HTR-8/SVneo (cell line): ENCODE results near the gene MYL12A.
A peak's percentile ranks its signal among the peaks of the same experiment; 100 is the strongest.

Experiments used
- DNase-seq: peaks from one replicate; pipeline ENCODE4 v3.0.0; 2011; ENCODE audit warnings: low spot score, mixed read lengths; ENCODE audit not compliant: insufficient read length
- FAIRE-seq: peaks from 2 replicates; lab custom pipeline; 2011; peaks lifted over from hg19 to GRCh38; lab: Jason Lieb, UNC

The MYL12A gene

DNA sequence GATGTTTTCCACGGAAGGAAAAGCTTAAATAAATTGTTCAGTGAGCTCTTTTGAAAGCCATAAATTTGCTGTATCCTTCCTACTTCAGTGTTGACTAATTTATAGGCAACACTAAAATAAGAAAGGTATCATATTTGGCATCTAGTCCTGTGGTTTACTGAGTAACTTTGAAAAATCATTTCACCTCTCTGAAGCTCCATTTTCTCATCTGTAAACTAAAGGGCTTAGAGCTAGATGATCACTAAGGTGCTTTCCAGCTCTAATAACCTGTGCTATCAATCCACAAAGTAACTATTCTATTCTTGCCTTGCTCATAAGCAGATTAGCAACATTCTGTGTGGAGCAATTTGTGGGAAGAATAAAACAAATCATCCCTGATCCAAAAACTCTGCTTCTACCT is 24.2 kb upstream of the MYL12A start:
- FAIRE-seq, result no peak
- no peak for DNase-seq

DNA sequence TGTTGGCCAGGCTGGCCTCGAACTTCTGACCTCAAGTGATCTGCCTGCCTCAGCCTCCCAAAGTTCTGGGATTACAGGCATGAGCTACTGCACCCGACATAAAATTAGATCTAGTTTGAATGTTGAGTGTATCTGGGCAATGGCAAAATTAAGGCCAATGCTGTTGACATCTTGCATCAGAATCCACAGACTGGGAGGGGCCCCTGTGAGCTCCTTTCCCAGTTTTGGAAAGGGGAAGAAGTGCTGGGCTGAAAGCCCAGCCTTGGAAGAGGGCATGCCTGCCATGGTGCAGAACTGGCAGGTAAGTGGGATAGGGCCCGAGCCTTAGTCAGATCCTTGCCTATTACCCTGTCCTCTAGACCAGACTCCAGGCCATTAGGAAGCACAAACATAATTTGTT is 23.4 kb upstream of the MYL12A start:
- DNase-seq (no peak), FAIRE-seq (no peak)

DNA sequence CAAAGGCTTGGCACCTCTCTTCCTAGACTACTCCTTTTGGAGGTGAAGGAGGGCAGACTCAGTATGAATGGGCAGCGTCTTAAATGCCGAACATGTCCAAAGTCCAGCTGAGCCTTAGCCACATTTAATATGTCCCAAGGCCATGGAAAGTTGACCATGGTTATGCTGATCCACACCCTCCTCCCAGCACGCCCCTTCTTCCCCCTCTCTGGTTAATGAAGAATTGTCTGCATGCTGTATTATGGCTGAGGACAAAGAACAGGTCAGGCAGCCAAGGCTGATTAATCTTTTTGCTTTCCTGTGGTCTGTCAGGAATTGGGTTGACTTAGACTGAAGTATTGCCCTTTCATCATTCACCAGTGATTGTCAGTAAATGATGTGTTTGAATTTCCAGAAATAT is 22.0 kb upstream of the MYL12A start:
- DNase-seq, result no peak
- no peak for FAIRE-seq

DNA sequence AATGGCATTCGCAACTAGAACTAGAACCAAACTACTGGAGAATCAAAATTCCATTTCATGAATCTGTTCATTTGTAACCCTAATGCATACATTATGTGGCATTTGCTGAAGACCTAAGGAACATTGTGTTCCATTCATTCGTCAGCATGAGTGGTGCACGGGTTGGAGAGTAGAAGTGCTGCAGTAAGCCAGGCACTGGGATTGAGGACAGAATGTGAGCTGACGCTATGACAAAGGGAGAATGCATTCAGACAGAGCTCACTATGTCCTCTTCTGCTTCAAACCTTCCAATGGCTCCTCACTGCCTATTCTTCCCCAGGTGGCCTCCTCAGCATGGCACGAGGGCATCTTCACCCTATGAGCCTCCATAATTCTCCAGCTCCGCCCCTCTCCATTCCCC is 21.6 kb upstream of the MYL12A start:
- no peak for FAIRE-seq
- DNase-seq, result no peak

DNA sequence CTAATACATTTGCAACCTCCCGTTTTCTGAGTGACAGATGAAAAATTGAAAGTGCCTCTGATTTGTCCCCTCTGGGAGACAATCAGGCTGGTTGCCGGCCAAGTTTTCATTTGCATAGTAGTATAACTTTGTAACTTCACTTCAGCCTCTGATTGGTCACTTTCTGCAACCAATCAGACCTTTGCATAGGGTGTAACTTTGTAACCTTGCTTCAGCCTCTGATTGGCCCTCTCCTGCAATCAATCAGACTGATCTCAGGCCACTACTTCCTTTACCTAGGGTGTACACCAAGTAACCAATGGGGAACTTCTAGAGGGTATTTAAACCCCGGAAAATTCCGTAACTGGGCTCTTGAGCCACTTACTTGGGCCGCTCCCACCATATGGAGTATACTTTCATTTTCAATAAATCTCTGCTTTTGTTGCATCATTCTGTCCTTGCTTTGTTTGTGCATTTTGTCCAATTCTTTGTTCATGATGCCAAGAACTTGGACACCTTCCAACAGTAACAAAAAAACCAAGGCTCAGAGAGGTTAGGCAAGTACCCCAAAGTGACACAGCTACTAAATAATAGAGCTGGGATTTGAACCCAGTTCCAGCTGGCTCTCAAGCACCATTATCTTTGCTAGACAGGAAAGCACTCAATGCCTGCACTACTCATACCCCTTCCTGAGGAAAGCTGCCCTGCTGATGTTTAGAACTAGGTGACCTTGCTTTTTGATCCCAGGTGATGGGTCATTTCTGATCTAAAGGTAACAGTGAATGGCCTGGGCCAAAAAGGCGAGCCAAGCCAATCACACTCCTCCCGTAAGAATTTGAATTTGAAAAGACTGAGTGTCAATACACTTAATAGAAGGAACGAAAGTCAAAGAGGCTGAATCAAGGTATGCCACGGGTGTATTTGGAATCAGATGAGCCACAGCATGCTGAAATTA is 16.9 kb upstream of the MYL12A start:
- DNase-seq (no peak), FAIRE-seq (no peak)

DNA sequence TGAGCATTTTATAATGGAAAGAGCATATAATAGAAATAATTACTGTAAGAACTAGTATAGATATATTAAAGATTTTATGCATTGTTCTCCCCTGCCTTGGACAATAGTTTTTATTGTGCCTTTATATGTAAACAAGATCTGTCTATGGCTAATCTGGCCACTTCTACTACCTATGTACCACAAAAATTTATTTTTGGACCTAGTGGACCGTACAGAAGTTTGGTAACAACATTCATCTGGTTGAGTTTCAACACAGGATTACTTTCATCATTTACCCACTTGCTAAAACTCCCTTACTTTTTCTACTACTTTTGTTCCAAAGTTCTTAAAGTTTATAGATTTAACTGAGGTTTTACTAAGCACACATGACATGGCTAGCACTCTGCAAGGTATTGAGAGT is 14.6 kb upstream of the MYL12A start:
- no peak for DNase-seq
- no peak for FAIRE-seq

DNA sequence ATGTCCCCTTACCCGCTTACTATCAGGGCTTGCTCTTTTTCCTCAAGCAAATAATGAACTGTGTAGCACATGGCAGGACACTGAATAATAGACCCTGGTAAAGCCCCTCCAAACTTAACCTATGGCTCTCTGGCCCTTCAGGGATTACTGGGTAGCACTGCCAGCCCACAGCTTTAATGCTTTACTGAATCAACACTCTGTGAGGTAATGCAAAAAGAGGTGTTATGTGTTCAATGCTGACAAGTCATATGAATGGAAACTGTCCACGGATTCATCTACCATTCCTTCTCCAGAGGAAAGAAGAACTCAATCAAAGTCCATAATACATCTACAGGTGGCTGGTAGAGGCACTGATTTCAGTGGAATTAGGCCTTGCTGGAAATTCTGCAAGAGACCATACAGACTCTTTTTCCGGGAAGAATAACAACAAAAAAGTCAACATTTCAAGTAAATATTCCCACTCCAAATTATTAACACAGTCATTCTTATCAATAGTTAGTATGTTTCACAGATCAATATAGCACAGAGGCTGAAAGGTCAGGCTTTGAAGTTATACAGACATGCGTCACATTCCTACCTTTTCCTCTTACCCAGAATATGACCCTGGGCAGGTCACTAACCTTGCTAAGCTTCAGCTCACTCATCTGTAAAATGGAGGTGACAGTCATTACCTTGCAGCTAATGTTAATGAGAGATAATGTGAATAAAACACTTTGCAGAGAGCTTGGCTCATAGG is 14.0 kb upstream of the MYL12A start:
- FAIRE-seq, result no peak
- DNase-seq, result no peak

DNA sequence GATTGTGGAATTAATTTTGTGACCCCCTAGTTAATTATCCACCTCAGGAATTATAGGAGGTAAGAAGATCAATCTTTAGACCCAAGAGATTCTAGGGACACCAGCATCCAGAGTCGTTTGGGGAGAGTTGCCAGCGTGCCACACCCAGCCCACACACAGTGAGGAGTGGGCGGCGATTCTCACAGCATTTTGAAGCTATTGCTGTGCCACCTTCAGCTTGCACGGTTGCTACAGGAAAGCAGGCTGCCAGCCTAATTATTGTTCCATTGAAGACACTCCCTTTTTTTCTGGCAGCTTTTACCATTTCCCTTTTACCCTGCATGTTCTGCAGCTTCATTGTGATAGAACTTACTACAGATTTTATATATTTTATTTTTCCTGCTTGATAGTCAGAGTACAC is 13.1 kb upstream of the MYL12A start:
- FAIRE-seq (no peak), DNase-seq (no peak)

DNA sequence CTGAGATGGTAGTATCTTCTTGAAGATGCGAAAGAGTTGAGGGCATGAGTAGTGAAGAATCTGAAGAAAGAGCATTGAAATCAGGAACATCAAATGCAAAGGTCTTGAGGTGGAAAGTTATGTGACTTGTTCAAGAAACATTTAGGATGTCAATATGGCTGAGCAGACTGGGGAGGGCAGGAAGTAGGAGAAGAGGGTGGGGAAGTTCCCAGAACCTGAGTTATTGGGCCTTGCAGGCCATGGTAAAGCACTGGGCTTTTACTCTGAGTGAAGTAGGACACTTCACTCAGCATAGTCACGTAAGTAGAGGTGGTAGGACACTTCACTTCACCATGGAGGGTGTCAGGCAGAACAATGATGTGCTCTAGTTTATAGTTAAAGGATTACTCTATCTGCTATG is 11.8 kb upstream of the MYL12A start:
- DNase-seq, result no peak
- no peak for FAIRE-seq

DNA sequence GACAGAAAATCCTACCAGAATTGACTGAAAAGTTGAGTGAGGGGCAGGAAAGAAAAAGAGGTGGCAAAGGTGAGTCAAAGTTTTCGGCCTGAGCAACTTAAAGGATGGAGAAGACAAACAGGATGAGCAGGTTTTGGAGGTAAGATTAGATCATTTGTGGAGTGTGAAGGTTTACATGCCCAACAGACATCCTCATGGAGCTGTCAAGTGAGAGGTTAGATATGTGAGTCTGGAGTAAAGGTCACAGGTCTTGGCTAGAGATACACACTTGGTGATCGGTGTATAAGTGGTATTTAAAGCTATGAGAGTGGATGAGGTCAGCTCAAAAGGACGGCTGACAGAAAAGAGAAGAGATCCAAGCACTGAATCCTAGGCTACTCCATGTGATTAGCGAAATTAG is 11.1 kb upstream of the MYL12A start:
- DNase-seq, result no peak
- FAIRE-seq, result no peak

DNA sequence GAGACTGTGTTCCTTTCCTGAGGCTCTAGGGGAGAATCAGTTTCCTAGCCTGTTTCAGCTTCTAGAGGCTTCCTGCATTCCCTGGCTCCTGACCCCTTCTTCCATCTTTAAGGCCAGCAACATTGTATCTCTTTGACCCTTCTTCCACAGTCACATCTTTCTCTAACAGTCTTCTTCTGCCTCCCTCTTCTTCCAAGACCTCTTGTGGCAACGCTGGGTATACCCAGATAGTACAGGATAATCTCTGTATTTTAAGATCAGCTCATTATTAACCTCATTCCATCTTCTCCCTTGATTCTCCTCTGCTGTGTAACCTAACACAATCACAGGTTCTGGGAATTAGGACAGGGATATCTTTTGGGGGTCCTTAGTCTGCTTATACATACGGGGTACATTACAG is 8.9 kb upstream of the MYL12A start:
- no peak for FAIRE-seq
- DNase-seq, result no peak

DNA sequence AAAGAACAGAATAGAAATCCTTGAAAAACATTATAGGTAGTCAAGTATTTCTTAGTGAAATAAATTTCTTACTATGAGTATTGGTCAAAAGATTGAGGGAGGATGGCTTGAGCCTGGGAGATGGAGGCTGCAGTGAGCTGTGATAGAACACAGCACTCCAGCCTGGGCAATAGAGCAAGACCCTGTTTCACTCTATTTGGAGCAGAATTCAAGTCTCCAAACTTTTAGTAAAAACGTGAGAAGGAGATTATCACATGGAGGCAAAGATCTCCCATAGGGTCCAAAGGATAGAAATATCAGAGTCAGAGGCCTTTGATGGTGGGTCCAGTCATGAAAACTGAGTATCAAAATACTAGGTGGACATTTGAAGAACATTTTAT is 2.4 kb upstream of the MYL12A start:
- DNase-seq, result no peak
- no peak for FAIRE-seq

DNA sequence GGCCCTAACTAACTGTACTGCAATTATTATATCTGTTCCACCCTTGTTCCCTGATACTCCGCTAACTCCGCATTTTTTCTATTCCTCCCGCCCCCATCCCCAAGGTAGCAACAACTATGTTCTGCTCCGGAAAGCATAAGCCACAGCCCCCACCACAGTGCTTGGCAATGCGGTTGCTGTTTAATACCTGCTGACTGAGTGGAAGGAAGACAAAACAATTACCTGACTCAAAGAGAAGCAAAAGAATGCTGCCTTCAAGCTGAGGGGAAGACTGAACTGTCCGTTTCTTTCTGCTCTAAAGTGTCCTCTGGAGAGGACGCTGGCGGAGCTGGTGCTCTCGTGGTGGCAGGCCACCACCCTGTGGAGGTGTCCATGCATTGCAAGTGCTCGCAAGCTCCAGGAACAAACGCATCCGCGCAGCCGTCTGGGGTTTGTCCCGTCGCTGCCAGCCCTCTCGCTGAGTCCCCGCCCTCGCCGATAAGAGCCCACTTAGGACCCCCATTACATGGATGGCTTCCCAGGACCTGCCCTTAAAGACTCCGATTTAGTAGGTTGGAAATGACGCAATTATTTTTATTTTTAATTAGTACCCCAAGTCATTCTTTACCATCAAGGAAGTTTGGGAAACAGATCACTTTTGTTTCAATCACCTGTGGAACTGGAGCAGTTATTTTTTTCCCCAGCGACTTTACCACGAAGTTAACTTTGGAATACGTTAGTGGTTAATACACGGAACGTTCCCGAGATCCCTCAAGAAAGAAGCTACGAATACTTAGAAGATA is 1.6 kb upstream of the MYL12A start:
- no peak for FAIRE-seq
- DNase-seq, result peak; percentile 66

DNA sequence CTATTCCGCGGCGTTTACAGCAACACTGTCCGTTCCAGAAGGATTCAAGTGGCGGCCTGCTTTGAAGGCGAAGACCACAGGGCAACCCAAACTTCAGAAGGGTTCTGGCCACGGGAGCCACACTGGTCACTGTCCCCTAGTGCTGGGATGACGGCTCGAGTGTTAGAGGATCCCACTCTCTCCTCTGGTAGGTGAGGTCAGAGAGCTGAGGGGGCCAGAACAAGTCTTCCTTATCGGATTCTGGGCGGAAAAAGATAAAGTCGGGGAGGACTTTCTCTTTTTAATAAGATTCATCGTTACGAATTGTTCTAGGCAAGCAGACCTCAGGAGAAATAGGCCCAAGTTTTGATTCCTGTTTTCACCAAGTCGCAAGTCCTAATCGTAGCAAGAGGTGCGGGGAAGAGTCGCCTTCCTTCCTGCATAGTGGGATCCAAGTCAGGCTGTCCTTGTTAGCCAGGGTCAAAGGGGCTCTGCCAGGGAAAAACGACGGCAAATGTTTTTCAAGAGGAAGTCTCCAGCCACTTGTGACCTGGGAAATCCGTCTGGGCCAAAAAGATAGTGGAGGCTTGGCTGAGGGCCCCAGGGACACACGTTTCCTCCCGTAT is 864 bp upstream of the MYL12A start:
- DNase-seq (no peak), FAIRE-seq (no peak)

DNA sequence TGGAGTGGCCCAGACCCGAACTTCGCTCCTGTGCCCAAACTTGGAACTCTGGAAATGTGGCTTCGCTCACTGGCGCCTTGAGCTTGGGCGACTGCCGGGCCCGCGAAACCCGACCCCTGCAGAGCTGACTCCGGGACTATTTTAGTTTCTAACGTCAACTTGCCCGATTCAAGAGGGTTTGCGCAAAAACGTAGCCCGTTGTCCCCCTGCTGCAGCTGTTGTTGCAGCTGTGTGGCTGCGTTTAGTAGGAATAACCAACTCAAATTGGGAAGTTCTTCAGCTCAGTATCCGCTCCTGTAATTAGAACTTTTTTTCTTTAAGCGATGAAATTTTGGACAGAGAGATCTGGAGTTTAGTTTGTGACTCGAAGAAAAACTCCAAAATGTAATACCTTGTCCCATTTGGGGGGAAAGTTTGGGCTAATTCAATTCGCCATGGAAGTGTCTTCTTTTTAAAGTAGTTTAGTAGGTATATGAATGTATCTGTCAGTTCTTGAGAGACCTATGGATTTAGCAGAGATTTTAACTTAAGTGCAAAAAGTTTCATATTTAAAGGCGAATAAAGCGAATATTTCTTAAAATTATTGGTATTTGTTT is 559 bp downstream of the MYL12A start:
- FAIRE-seq (no peak), DNase-seq (no peak)

DNA sequence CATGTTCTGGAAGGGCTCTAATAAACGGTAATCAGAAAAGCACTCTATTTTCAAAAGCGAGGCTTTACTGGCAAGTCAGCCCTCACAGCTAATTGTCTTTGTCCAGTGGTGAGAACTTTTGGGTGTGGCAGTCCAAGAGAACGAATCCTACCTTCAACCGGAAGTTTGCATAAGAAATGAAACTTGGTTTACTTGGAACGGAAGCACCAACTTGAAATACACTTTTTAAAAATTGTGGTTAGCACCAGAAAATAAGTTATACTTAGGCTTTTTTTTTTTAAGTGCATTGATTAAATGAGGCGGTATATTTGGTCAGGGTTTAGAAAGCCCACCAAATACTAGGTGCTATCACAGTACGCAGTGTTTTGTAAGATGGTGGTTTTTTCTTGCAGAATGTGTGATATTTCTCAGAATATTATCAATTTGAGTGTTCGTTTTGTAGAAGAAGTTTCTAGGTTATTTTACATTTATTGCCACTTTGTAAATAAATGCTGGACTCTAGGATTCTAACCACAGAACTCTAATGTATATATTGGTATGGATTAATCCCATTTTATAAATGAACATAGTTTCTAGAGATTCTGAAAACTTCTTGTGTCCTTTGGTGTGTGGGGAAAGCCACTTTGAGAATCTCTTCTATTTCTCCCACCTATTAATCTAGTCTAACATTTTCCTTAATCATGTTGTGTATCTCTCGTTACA is 1.2 kb downstream of the MYL12A start:
- DNase-seq, result no peak
- FAIRE-seq, result no peak

DNA sequence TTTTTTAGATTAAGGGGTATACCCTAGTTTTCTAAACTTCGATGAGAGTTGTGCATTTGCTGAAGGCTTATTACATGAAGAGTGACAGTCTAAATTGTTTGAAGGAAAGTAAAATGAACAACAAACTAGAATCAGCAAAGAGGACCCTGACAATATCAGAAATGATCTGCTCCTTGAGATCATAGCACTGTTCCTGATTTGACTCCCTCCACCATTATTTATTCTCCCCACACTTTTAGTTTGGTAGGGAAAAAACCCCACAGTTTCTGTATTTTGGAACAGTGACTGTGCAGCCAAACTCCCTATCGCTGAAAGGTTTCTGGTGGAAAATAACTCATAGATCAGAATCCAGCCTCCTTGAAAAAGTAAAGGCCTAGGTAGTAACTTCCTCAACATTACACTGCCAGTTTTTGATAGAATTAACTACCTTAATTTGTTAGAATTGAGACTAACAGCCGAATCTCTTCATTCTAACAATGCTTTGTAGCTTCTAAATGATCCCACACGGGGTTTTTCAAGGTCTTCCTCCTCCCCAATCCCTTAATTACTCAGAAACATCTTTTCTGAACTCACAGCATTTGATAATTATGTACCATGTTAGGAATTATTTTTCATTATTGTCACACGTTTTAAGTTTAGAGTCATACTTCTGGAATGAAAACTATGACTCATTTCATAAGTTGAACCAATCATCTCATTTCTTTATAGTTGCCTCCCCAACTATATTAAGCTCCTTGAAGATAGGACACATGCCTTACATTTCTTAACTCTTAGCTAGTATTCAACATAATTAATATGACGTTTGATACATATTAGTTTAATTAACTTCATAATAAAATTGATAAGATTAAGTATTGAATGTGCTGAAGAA is 2.9 kb downstream of the MYL12A start:
- no peak for FAIRE-seq

DNA sequence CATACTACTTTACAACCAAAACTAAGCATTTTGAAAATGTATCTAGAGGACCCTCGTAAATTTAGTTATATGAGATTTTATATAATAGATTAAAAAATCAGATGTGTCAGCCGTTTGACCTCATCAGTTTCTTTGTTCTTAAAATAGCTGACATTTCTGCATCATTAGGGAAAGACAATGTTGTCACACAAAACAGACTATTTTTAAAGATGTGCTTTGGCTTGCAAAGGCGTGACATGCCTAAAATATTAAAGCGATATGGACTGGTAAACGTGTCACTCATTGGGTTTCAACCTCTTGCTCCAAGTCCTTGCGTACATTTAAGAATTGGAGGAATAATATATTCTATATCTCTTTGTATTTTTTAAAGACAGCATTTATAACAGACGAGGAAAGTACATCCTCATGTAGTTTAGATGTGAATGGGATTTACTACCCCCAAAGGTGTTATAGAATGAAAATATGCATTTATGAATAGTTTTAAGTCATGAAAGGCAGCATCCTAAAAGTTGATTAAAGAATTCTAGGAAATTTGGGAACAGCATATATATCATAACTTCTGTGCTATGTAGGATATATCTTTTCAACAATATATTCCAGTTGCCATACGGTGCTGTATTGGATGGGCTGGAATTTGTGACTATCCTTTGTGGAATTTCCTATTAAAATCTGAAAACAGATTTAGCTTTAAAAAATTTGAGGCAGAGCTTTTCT is 3.8 kb downstream of the MYL12A start:
- no peak for FAIRE-seq

More for the DNA sequence above, 2.9 kb downstream of the MYL12A start:
- no peak for DNase-seq

More for the DNA sequence above, 3.8 kb downstream of the MYL12A start:
- DNase-seq, result no peak
